K562 (cell line): Measurements from ENCODE around the gene PHLDB3. TPM values are rescaled to one million over a fixed set of nuclear protein-coding genes. Genes with fewer than 3 reads are reported as not detected.

ENCODE experiments used
- ATAC-seq: fragments of 200-7000 bp; cut with Tn5 transposase; 3 replicates; pipeline ENCODE4 v1.9.1; 2020; ENCODE audit warnings: moderate library complexity
- BruUV-seq: library from RNA; stranded (reverse); fragments of 400-500 nt; replicated peaks from 2 replicates; lab custom pipeline; 2021; lab: Mats Ljungman, UMichigan
- CTCF ChIA-PET: fragments of 300-600 bp; formaldehyde crosslinking; extraction: SDS; loops from one replicate; lab custom pipeline; 2021; ENCODE audit warnings: low intra/inter-chr PET ratio; lab: Yijun Ruan, JAX
- POLR2A ChIA-PET: fragments of 300-600, 350-650 bp; sonication (Branson Sonifier 250); formaldehyde crosslinking; extraction: SDS; loops from one replicate; lab custom pipeline; 2021; ENCODE audit warnings: antibody characterized with exemption, inconsistent platforms; lab: Yijun Ruan, JAX
- DNase-seq, 4 experiments: peaks; one replicate each; pipeline versions ENCODE4 v3.0.0 to v3.0.0-alpha.2; 2011 to 2018; ENCODE audit warnings: low spot score in 3 of 4, mixed read lengths in 3 of 4; ENCODE audit errors: extremely low read depth in 1 of 4
- FAIRE-seq: peaks from 2 replicates; lab custom pipeline; 2011; peaks lifted over from hg19 to GRCh38; lab: Jason Lieb, UNC
- H2AFZ ChIP-seq: 2 replicates; pipeline ENCODE4 v1.6.0; 2011; ENCODE audit warnings: low read depth, low read length, control low read depth, inconsistent platforms
- H3K27ac ChIP-seq: fragments of 200-600 bp; 3 replicates; pipeline ENCODE4 v1.8.0; 2011; ENCODE audit warnings: low read depth, mild to moderate bottlenecking, control low read depth, inconsistent platforms, low read length, moderate library complexity, mixed read lengths; ENCODE audit errors: extremely low read depth
- H3K27me3 ChIP-seq, 2 experiments: fragments of 300-600 bp in 1 of 2; 2 replicates in 1 of 2; 3 replicates in 1 of 2; pipeline versions ENCODE4 v1.6.0 to v1.8.0; 2011; ENCODE audit warnings: inconsistent platforms in 2 of 2, low read length in 2 of 2, mild to moderate bottlenecking in 1 of 2, mixed read lengths in 1 of 2, moderate library complexity in 1 of 2; ENCODE audit not compliant: control insufficient read depth in 2 of 2, insufficient read depth in 2 of 2
- H3K36me3 ChIP-seq: fragments of 300-600 bp; 3 replicates; pipeline ENCODE4 v1.8.0; 2011; ENCODE audit warnings: mild to moderate bottlenecking, low read length, inconsistent platforms; ENCODE audit not compliant: control insufficient read depth, insufficient read depth
- H3K4me1 ChIP-seq, 2 experiments: fragments of 200-600 bp in 1 of 2; replicated peaks in 1 of 2; 2 replicates in 1 of 2; 3 replicates in 1 of 2; pipeline versions ENCODE4 v1.5.1 to v1.8.0; 2011; ENCODE audit warnings: inconsistent platforms in 2 of 2, low read length in 2 of 2, mild to moderate bottlenecking in 1 of 2, mixed read lengths in 1 of 2, moderate library complexity in 1 of 2; ENCODE audit not compliant: control insufficient read depth in 2 of 2, insufficient read depth in 2 of 2
- H3K4me2 ChIP-seq: 2 replicates; pipeline ENCODE4 v1.6.1; 2011; ENCODE audit warnings: low read length, control low read depth, inconsistent platforms, mixed read lengths; ENCODE audit not compliant: insufficient read depth
- H3K4me3 ChIP-seq: fragments of 200-600 bp; sonication (generic), shearing (Covaris generic); 2 replicates; pipeline ENCODE4 v1.5.1; 2016; ENCODE audit warnings: control low read depth, inconsistent platforms
- H3K79me2 ChIP-seq: fragments of 200-600 bp; 3 replicates; pipeline ENCODE4 v1.8.0; 2011; ENCODE audit warnings: low read length, inconsistent platforms; ENCODE audit not compliant: control insufficient read depth, insufficient read depth
- H3K9ac ChIP-seq, 2 experiments: 2 replicates each; pipeline versions ENCODE4 v1.6.0 to v1.6.1; 2011; ENCODE audit warnings: low read depth in 2 of 2, low read length in 2 of 2, control low read depth in 1 of 2, inconsistent platforms in 1 of 2, mild to moderate bottlenecking in 1 of 2, mixed read lengths in 1 of 2; ENCODE audit not compliant: insufficient read depth in 1 of 2
- H3K9me1 ChIP-seq: one replicate; pipeline ENCODE4 v1.6.0; 2011; ENCODE audit warnings: inconsistent platforms, mild to moderate bottlenecking, low read length, moderate library complexity; ENCODE audit not compliant: control insufficient read depth, insufficient read depth
- H3K9me3 ChIP-seq: replicated peaks from 2 replicates; pipeline ENCODE4 v1.5.1; 2011; ENCODE audit warnings: low read depth, low read length, inconsistent platforms; ENCODE audit not compliant: control insufficient read depth, insufficient read depth
- H4K20me1 ChIP-seq: replicated peaks from 2 replicates; pipeline ENCODE4 v1.6.1; 2011; ENCODE audit warnings: low read length, inconsistent platforms, mixed read lengths; ENCODE audit not compliant: control insufficient read depth, insufficient read depth
- BCOR ChIP-seq: fragments of 450-650 bp; IDR thresholded peaks from 2 replicates; pipeline ENCODE4 v1.6.1; 2016
- CCNT2 ChIP-seq: IDR thresholded peaks from 2 replicates; pipeline ENCODE4 v1.6.1; 2011; ENCODE audit warnings: borderline replicate concordance, low read depth, mild to moderate bottlenecking, moderate library complexity, mixed read lengths, low read length; ENCODE audit not compliant: insufficient read length; ENCODE audit errors: extremely low read depth
- CREB1 ChIP-seq, 2 experiments: sonication (generic) in 1 of 2; formaldehyde crosslinking in 1 of 2; IDR thresholded peaks; 2 replicates each; pipeline versions ENCODE4 v1.6.1 to v1.8.0; 2012 to 2022; ENCODE audit warnings: inconsistent platforms in 1 of 2, mild to moderate bottlenecking in 1 of 2, missing genetic modification reagents in 1 of 2, moderate library complexity in 1 of 2
- CSDE1 ChIP-seq, 2 experiments: fragments of 450-650 bp; IDR thresholded peaks; 2 replicates each; pipeline ENCODE4 v1.6.1; 2016; ENCODE audit warnings: mild to moderate bottlenecking in 1 of 2
- CXXC5 ChIP-seq: fragments of 250-450 bp; sonication (Bioruptor Pico); IDR thresholded peaks from 2 replicates; pipeline ENCODE4 v1.8.0; 2022; ENCODE audit warnings: inconsistent platforms, mild to moderate bottlenecking, moderate library complexity
- EGR1 ChIP-seq: fragments of 450-650 bp; conservative IDR thresholded peaks from 2 replicates; pipeline ENCODE4 v1.6.1; 2017; ENCODE audit warnings: mild to moderate bottlenecking
- HCFC1 ChIP-seq: IDR thresholded peaks from 2 replicates; pipeline ENCODE4 v1.6.1; 2012; ENCODE audit warnings: low read depth, low read length, improper control_type of control experiment
- KDM1A ChIP-seq, 2 experiments: fragments of 450-650 bp; IDR thresholded peaks; 2 replicates each; pipeline ENCODE4 v1.6.1; 2016; ENCODE audit warnings: mild to moderate bottlenecking in 2 of 2
- KDM2B ChIP-seq: fragments of 250-450 bp; sonication (Bioruptor Pico); IDR thresholded peaks from 2 replicates; pipeline ENCODE4 v1.8.0; 2021; ENCODE audit warnings: mild to moderate bottlenecking, moderate library complexity
- NFIX ChIP-seq: fragments of 250-450 bp; sonication (Bioruptor Pico); IDR thresholded peaks from 2 replicates; pipeline ENCODE4 v1.4.0; 2020; ENCODE audit warnings: low read depth, mild to moderate bottlenecking, moderate library complexity
- NFRKB ChIP-seq: fragments of 450-650 bp; IDR thresholded peaks from 2 replicates; pipeline ENCODE4 v1.6.1; 2016; ENCODE audit warnings: low read depth
- PHF21A ChIP-seq: fragments of 450-650 bp; IDR thresholded peaks from 2 replicates; pipeline ENCODE4 v1.6.1; 2017; ENCODE audit warnings: low read depth, borderline replicate concordance
- RAD51 ChIP-seq: fragments of 450-650 bp; IDR thresholded peaks from 2 replicates; pipeline ENCODE4 v1.7.1; 2016; ENCODE audit warnings: low read depth, mild to moderate bottlenecking, borderline replicate concordance
- RBM22 ChIP-seq: fragments of 200-400 bp; formaldehyde crosslinking; IDR thresholded peaks from 2 replicates; pipeline ENCODE4 v1.6.1; 2018; ENCODE audit warnings: low read length, low read depth; ENCODE audit not compliant: poor library complexity, severe bottlenecking
- SP1 ChIP-seq: sonication (generic); formaldehyde crosslinking; IDR thresholded peaks from 2 replicates; pipeline ENCODE4 v1.8.1; 2022; ENCODE audit warnings: mild to moderate bottlenecking, missing genetic modification reagents
- SREBF1 ChIP-seq: fragments of 150-350 bp; IDR thresholded peaks from 2 replicates; pipeline ENCODE4 v1.6.1; 2014; ENCODE audit warnings: antibody characterized with exemption, low read depth, low read length, borderline replicate concordance
- SRF ChIP-seq, 2 experiments: fragments of 250-450, 450-650 bp in 1 of 2; sonication (Bioruptor Pico) in 1 of 2; sonication (generic) in 1 of 2; formaldehyde crosslinking; IDR thresholded peaks; 2 replicates each; pipeline versions ENCODE4 v1.5.0 to v1.5.1; 2020 to 2022; ENCODE audit warnings: mild to moderate bottlenecking in 1 of 2, missing genetic modification reagents in 1 of 2
- ZBTB17 ChIP-seq: fragments of 450-650 bp; formaldehyde crosslinking; IDR thresholded peaks from 2 replicates; pipeline ENCODE4 v1.4.0; 2020; ENCODE audit warnings: mild to moderate bottlenecking
- ZBTB2 ChIP-seq: fragments of 450-650 bp; IDR thresholded peaks from 2 replicates; pipeline ENCODE4 v1.6.1; 2016; ENCODE audit warnings: antibody characterized with exemption
- ZNF354B ChIP-seq: fragments of 250-450 bp; sonication (Bioruptor Pico); IDR thresholded peaks from 2 replicates; pipeline ENCODE4 v1.4.0; 2020
- ZNF384 ChIP-seq: IDR thresholded peaks from 2 replicates; pipeline ENCODE4 v1.6.1; 2012; ENCODE audit warnings: low read depth, low read length, improper control_type of control experiment
- ZNF511 ChIP-seq: sonication (generic); formaldehyde crosslinking; IDR thresholded peaks from 2 replicates; pipeline ENCODE4 v1.8.0; 2022; ENCODE audit warnings: mild to moderate bottlenecking, missing genetic modification reagents
- ZNF717 ChIP-seq: fragments of 250-450 bp; sonication (Bioruptor Pico); IDR thresholded peaks from 2 replicates; pipeline ENCODE4 v1.5.0; 2021
- ZSCAN29 ChIP-seq: fragments of 450-650 bp; IDR thresholded peaks from 2 replicates; pipeline ENCODE4 v1.6.1; 2017
- WGBS: fragments of 100-300 bp; shearing (Covaris generic); methylation state at CpG from one replicate; pipeline ENCODE4 v1.1.6; 2016; ENCODE audit warnings: low coverage, mixed read lengths; ENCODE audit not compliant: insufficient coverage; ENCODE audit errors: missing lambda C conversion rate; 5-methylcytosine and 5-hydroxymethylcytosine counted together
- in situ Hi-C: fragments of 300-500 bp; cut with MboI; formaldehyde crosslinking; loops from 4 replicates; pipeline ENCODE4 v1.15.0; 2018; ENCODE audit warnings: inconsistent platforms, mixed read lengths
- intact Hi-C: fragments of 100-400 bp; cut with micrococcal nuclease; formaldehyde crosslinking; loops from 2 replicates; pipeline ENCODE4 v1.14.2; 2022
- polyA plus RNA-seq, 8 experiments: library from polyadenylated mRNA; depleted of rRNA in 4 of 8; stranded (reverse) in 5 of 8; unstranded in 3 of 8; fragments of >200 nt; fragmentation: Nextera tagmentation in 2 of 8; fragmentation: Illumina TruSeq in 1 of 8; extraction: Ambion mirVana in 2 of 8; extraction: Trizol in 1 of 8; gene quantifications; 2 replicates each; pipeline versions ENCODE4 v1.2.1 to v1.2.3, GENCODE V29; 2011 to 2014; ENCODE audit warnings: inconsistent platforms in 1 of 8, missing spikeins in 1 of 8
- total RNA-seq, 7 experiments: library from RNA; depleted of rRNA in 6 of 7; stranded (reverse); fragments of >200 nt in 6 of 7; fragmentation: Illumina TruSeq in 2 of 7; extraction: Trizol in 2 of 7; gene quantifications; 2 replicates each; pipeline versions ENCODE4 v1.2.1 to v1.2.3, GENCODE V29; 2011 to 2021; ENCODE audit warnings: low replicate concordance in 1 of 7

Gene PHLDB3
- total and polyA plus RNA-seq, 9 of the 15 experiments (the other 6 are each of a cell fraction or from before 2014, with no cell fraction given) = 0.04 to 23.5 (median 3.9) TPM

GRCh38 chr19:43533546-43534304 lies 29.2 kb upstream of the PHLDB3 start:
- BruUV-seq = no TSS peak
- H3K27ac ChIP-seq = peak overlapping the region; percentile 59
- no peaks in the 10 kb centered on the region for H3K9me1 ChIP-seq
- peaks cover 10% of the 10 kb centered on the region; the same call in 2 of the 3 replicates for H3K36me3 ChIP-seq
- no peaks in the 10 kb centered on the region for H3K9me3 ChIP-seq
- no peaks in the 10 kb centered on the region for H3K27me3 ChIP-seq
- peak overlapping the region; percentile 52 to 86 for H3K9ac ChIP-seq
- CTCF ChIA-PET = interaction anchor here (0.6 kb wide), 1 partner anchor 97 kb away, joined by 3 read pairs; no protein-coding TSS in a partner anchor
- ATAC-seq (peak; percentile 96), FAIRE-seq (peak; percentile 100), DNase-seq (peak; percentile 98 to 100 (median 99))
- in situ Hi-C loops (no loop called here), intact Hi-C loops (loop anchor here (10.0 kb wide), 1 partner anchor 131 kb away; no protein-coding TSS in a partner anchor)
- H3K79me2 ChIP-seq = no peaks in the 10 kb centered on the region
- peak overlapping the region; percentile 99 for H3K4me2 ChIP-seq
- peak overlapping the region; percentile 93 for H2AFZ ChIP-seq
- POLR2A ChIA-PET = interaction anchor here (0.6 to 1.4 kb wide), 8 partner anchors 8 to 175 kb away, joined by 3 to 5 read pairs (median 4); no protein-coding TSS in a partner anchor
- peak overlapping the region; percentile 45 for H3K4me3 ChIP-seq
- H3K4me1 ChIP-seq = peaks cover 5 to 35% of the 10 kb centered on the region in 2 experiments
- WGBS = under 1% methylated on average over 40 of the region's 41 CpGs
- no peaks in the 10 kb centered on the region; the same call in 1 of the 2 replicates for H4K20me1 ChIP-seq
- TF ChIP-seq KDM1A (IDR thresholded peaks at IDR 0.05) (no peak), ZSCAN29 (no peak), PHF21A (no peak), NFRKB (no peak), SP1 (CRISPR knock-in tag) (peak; percentile 87), ZBTB17 (CRISPR knock-in tag) (no peak), CXXC5 (CRISPR knock-in tag) (peak; percentile 47), ZBTB2 (no peak), ZNF511 (no peak), CSDE1 (IDR thresholded peaks at IDR 0.05) (no peak), SREBF1 (no peak), KDM2B (CRISPR knock-in tag) (no peak), ZNF717 (CRISPR knock-in tag) (no peak), RBM22 (no peak), CCNT2 (peak; percentile 45), BCOR (no peak), RAD51 (no peak), EGR1 (peak; percentile 64), NFIX (no peak), ZNF384 (peak; percentile 91), HCFC1 (no peak), CREB1 (IDR thresholded peaks at IDR 0.05) (no peak), CREB1 (CRISPR knock-in tag; IDR thresholded peaks at IDR 0.05) (no peak), SRF (CRISPR knock-in tag; IDR thresholded peaks at IDR 0.05) (no peak; a peak in 1 of 4 replicates), ZNF354B (CRISPR knock-in tag) (no peak)
